ENCODE measurements around the gene PERP. TPM values are rescaled to one million over a fixed set of nuclear protein-coding genes. Genes with fewer than 3 reads are reported as not detected.

Gene PERP
- polyA plus RNA-seq, 1 of the 3 experiments (the other 2 are of a cell fraction): 0.02 TPM

DNA sequence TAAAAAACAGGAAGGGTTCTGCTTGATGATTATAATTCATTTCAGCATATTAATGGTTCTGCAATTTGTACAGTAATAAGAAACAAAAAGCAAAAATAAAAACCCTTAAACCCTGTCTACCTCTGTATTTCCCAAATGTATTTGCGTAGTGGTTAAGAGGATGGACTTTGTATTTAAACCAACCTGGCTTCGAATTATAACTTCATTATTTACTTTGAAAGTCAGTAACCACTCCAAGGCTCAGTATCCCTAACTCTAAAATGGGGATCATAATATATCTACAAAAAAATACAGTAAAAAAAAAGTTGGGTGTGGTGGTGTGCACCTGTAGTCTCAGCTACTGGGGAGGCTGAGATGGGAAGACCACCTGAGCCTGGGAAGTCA lies 21.4 kb downstream of the PERP start:
- Histone ChIP-seq H3K9me3 (no peaks in the 10 kb centered on the region), H3K36me3 (replicated peaks in 1 of 2; ENCODE audit: control insufficient read depth in 1 of 2, insufficient read depth in 2 of 2, low read length in 1 of 2) (no peaks in the 10 kb centered on the region), H2AFZ (ENCODE audit: low read depth) (no peak overlapping the region), H3K27ac (ENCODE audit: low read depth in 2 of 2, low read length in 1 of 2) (no peak overlapping the region), H3K9ac (no peak overlapping the region), H3K4me1 (ENCODE audit: control insufficient read depth in 1 of 2, insufficient read depth in 2 of 2, low read depth in 1 of 2, low read length in 1 of 2) (no peaks in the 10 kb centered on the region), H3K4me2 (no peak overlapping the region), H3K79me2 (ENCODE audit: insufficient read depth) (no peaks in the 10 kb centered on the region), H4K20me1 (ENCODE audit: insufficient read depth) (no peaks in the 10 kb centered on the region), H3K9me2 (no peaks in the 10 kb centered on the region), H3F3A (replicated peaks; ENCODE audit: insufficient read depth) (no peaks in the 10 kb centered on the region), H3K27me3 (ENCODE audit: insufficient read depth) (no peaks in the 10 kb centered on the region), H3K4me3 (ENCODE audit: low read depth in 2 of 2, low read length in 1 of 2) (no peak overlapping the region)
- 7% methylated on average over 2 of the region's 2 CpGs for WGBS (ENCODE audit: low lambda C conversion rate)
- CTCF ChIA-PET: no interaction called here
- POLR2A ChIA-PET: no interaction called here
- DNase-seq: no peak
- TF ChIP-seq SMC3 (IDR thresholded peaks at IDR 0.05; ENCODE audit: low read depth, low read length) (no peak), GATA2 (CRISPR knock-in tag; IDR thresholded peaks at IDR 0.05) (no peak), POLR2AphosphoS5 (IDR thresholded peaks at IDR 0.05; ENCODE audit: low read depth, low read length) (no peak), GABPA (IDR thresholded peaks at IDR 0.05; ENCODE audit: low read depth) (no peak), RFX5 (IDR thresholded peaks at IDR 0.05; ENCODE audit: low read length) (no peak), EP300 (IDR thresholded peaks at IDR 0.05; ENCODE audit: borderline replicate concordance in 1 of 2, low read depth in 1 of 2, low read length in 1 of 2) (no peak), CHD2 (IDR thresholded peaks at IDR 0.05; ENCODE audit: low read length, partially characterized antibody) (no peak)
- TF ChIP-seq, protein P1, sequence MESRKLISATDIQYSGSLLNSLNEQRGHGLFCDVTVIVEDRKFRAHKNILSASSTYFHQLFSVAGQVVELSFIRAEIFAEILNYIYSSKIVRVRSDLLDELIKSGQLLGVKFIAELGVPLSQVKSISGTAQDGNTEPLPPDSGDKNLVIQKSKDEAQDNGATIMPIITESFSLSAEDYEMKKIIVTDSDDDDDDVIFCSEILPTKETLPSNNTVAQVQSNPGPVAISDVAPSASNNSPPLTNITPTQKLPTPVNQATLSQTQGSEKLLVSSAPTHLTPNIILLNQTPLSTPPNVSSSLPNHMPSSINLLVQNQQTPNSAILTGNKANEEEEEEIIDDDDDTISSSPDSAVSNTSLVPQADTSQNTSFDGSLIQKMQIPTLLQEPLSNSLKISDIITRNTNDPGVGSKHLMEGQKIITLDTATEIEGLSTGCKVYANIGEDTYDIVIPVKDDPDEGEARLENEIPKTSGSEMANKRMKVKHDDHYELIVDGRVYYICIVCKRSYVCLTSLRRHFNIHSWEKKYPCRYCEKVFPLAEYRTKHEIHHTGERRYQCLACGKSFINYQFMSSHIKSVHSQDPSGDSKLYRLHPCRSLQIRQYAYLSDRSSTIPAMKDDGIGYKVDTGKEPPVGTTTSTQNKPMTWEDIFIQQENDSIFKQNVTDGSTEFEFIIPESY (IDR thresholded peaks at IDR 0.05; ENCODE audit: borderline replicate concordance, low read depth): no peak
- TF ChIP-seq, protein P2, sequence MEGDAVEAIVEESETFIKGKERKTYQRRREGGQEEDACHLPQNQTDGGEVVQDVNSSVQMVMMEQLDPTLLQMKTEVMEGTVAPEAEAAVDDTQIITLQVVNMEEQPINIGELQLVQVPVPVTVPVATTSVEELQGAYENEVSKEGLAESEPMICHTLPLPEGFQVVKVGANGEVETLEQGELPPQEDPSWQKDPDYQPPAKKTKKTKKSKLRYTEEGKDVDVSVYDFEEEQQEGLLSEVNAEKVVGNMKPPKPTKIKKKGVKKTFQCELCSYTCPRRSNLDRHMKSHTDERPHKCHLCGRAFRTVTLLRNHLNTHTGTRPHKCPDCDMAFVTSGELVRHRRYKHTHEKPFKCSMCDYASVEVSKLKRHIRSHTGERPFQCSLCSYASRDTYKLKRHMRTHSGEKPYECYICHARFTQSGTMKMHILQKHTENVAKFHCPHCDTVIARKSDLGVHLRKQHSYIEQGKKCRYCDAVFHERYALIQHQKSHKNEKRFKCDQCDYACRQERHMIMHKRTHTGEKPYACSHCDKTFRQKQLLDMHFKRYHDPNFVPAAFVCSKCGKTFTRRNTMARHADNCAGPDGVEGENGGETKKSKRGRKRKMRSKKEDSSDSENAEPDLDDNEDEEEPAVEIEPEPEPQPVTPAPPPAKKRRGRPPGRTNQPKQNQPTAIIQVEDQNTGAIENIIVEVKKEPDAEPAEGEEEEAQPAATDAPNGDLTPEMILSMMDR (IDR thresholded peaks at IDR 0.05): no peak
- TF ChIP-seq, protein P3, sequence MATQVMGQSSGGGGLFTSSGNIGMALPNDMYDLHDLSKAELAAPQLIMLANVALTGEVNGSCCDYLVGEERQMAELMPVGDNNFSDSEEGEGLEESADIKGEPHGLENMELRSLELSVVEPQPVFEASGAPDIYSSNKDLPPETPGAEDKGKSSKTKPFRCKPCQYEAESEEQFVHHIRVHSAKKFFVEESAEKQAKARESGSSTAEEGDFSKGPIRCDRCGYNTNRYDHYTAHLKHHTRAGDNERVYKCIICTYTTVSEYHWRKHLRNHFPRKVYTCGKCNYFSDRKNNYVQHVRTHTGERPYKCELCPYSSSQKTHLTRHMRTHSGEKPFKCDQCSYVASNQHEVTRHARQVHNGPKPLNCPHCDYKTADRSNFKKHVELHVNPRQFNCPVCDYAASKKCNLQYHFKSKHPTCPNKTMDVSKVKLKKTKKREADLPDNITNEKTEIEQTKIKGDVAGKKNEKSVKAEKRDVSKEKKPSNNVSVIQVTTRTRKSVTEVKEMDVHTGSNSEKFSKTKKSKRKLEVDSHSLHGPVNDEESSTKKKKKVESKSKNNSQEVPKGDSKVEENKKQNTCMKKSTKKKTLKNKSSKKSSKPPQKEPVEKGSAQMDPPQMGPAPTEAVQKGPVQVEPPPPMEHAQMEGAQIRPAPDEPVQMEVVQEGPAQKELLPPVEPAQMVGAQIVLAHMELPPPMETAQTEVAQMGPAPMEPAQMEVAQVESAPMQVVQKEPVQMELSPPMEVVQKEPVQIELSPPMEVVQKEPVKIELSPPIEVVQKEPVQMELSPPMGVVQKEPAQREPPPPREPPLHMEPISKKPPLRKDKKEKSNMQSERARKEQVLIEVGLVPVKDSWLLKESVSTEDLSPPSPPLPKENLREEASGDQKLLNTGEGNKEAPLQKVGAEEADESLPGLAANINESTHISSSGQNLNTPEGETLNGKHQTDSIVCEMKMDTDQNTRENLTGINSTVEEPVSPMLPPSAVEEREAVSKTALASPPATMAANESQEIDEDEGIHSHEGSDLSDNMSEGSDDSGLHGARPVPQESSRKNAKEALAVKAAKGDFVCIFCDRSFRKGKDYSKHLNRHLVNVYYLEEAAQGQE (IDR thresholded peaks at IDR 0.05; ENCODE audit: low read depth, low read length): no peak
- TF ChIP-seq, protein P4, sequence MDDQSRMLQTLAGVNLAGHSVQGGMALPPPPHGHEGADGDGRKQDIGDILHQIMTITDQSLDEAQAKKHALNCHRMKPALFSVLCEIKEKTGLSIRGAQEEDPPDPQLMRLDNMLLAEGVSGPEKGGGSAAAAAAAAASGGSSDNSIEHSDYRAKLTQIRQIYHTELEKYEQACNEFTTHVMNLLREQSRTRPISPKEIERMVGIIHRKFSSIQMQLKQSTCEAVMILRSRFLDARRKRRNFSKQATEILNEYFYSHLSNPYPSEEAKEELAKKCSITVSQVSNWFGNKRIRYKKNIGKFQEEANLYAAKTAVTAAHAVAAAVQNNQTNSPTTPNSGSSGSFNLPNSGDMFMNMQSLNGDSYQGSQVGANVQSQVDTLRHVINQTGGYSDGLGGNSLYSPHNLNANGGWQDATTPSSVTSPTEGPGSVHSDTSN (IDR thresholded peaks at IDR 0.05): no peak
- TF ChIP-seq, protein P5, sequence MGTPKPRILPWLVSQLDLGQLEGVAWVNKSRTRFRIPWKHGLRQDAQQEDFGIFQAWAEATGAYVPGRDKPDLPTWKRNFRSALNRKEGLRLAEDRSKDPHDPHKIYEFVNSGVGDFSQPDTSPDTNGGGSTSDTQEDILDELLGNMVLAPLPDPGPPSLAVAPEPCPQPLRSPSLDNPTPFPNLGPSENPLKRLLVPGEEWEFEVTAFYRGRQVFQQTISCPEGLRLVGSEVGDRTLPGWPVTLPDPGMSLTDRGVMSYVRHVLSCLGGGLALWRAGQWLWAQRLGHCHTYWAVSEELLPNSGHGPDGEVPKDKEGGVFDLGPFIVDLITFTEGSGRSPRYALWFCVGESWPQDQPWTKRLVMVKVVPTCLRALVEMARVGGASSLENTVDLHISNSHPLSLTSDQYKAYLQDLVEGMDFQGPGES (IDR thresholded peaks at IDR 0.05; ENCODE audit: low read depth, low read length): no peak

Data from SK-N-SH (cell line).